Measurements from ENCODE around the gene SLC35F3.

- no peak for TF ChIP-seq EZH2 (IDR thresholded peaks at IDR 0.05; ENCODE audit: borderline replicate concordance, insufficient read depth, low read length, poor library complexity, severe bottlenecking)
- TF ChIP-seq CTCF (IDR thresholded peaks at IDR 0.05; ENCODE audit: poor library complexity, severe bottlenecking): no peak
- no peak for TF ChIP-seq EP300 (conservative IDR thresholded peaks at IDR 0.05; ENCODE audit: poor library complexity, severe bottlenecking)
- no peak for TF ChIP-seq TAF1 (IDR thresholded peaks at IDR 0.05; ENCODE audit: low read depth)
- no peak for TF ChIP-seq MXI1 (conservative IDR thresholded peaks at IDR 0.05; ENCODE audit: poor library complexity, severe bottlenecking)
- TF ChIP-seq POLR2AphosphoS5 (IDR thresholded peaks at IDR 0.05): no peak
These were observed 187.4 kb downstream of the SLC35F3 start for GRCh38 chr1:234091876-234092275.
